Natural killer cell (primary cell): ENCODE data around the gene ALG14. TPM values are rescaled to one million over a fixed set of nuclear protein-coding genes. Genes with fewer than 3 reads are reported as not detected.
"Not testable (repeated sequence)": the region's sequence is repeated elsewhere in the genome, so short reads cannot be mapped to it uniquely, and the experiment has no call there.

Source experiments
- ATAC-seq, 3 donors: fragments of 150-1000 bp in 2 of 3; fragments of 200-7000 bp in 1 of 3; cut with Tn5 transposase; 1 replicate in 1 of 3; 2 replicates in 2 of 3; pipeline ENCODE4 v1.10.0; 2021; ENCODE audit warnings: mild to moderate bottlenecking in 2 of 3, moderate library complexity in 2 of 3
- DNase-seq, 2 donors: peaks; one replicate each; pipeline versions ENCODE4 v3.0.0 to v3.0.0-alpha.2; 2013 to 2021; ENCODE audit warnings: mixed read lengths in 1 of 2
- H3K27ac ChIP-seq: one replicate; pipeline ENCODE4 v1.5.1; 2013; ENCODE audit warnings: mild to moderate bottlenecking, low read length
- H3K27me3 ChIP-seq: one replicate; pipeline ENCODE4 v1.6.1; 2013; ENCODE audit warnings: low read length; ENCODE audit not compliant: control insufficient read depth, insufficient read depth
- H3K36me3 ChIP-seq: one replicate; pipeline ENCODE4 v1.6.1; 2013; ENCODE audit warnings: low read length; ENCODE audit not compliant: control insufficient read depth, insufficient read depth
- H3K4me1 ChIP-seq: one replicate; pipeline ENCODE4 v1.6.1; 2013; ENCODE audit warnings: low read length; ENCODE audit not compliant: control insufficient read depth, insufficient read depth
- H3K4me3 ChIP-seq: one replicate; pipeline ENCODE4 v1.5.1; 2013; ENCODE audit warnings: low read length
- H3K9me3 ChIP-seq: one replicate; pipeline ENCODE4 v1.6.1; 2013; ENCODE audit warnings: low read length; ENCODE audit not compliant: control insufficient read depth, insufficient read depth
- H3K27ac Mint-ChIP-seq, 2 donors: one replicate each; pipeline ENCODE4 v1.8.0; 2022; ENCODE audit warnings: mild to moderate bottlenecking in 2 of 2, mixed read lengths in 2 of 2, moderate library complexity in 1 of 2
- H3K27me3 Mint-ChIP-seq, 2 donors: one replicate each; pipeline ENCODE4 v1.8.0; 2022; ENCODE audit warnings: low read depth in 2 of 2, mixed read lengths in 2 of 2
- H3K36me3 Mint-ChIP-seq: one replicate; pipeline ENCODE4 v1.8.0; 2022; ENCODE audit warnings: mixed read lengths
- H3K4me1 Mint-ChIP-seq, 2 donors: one replicate each; pipeline ENCODE4 v1.8.0; 2022; ENCODE audit warnings: mixed read lengths in 2 of 2
- H3K4me3 Mint-ChIP-seq: one replicate; pipeline ENCODE4 v1.8.0; 2022; ENCODE audit warnings: mild to moderate bottlenecking, moderate library complexity, mixed read lengths
- H3K9me3 Mint-ChIP-seq, 2 donors: one replicate each; pipeline ENCODE4 v1.8.0; 2022; ENCODE audit warnings: mixed read lengths in 2 of 2
- WGBS: methylation state at CpG from one replicate; pipeline ENCODE4 v1.1.7; 2013; ENCODE audit warnings: missing lambda C conversion rate; ENCODE audit not compliant: insufficient coverage; 5-methylcytosine and 5-hydroxymethylcytosine counted together
- intact Hi-C: fragments of 100-400 bp; cut with micrococcal nuclease; formaldehyde crosslinking; loops from one replicate; pipeline ENCODE4 v1.14.2; 2022
- total RNA-seq, 4 donors: library from RNA; stranded (reverse); fragments of 120-200 nt in 1 of 4; gene quantifications; one replicate each; pipeline versions ENCODE4 v1.2.3 to v1.2.4, GENCODE V29; 2013 to 2022
- TF ChIP-seq, protein P1 (sequence below): fragments of 200-600 bp; IDR thresholded peaks from one replicate; pipeline ENCODE4 v1.8.0; 2022; ENCODE audit warnings: antibody characterized with exemption

The ALG14 gene
- total RNA-seq, 3 donors from 2014 or later (not counting 1 experiment from before 2014, with no cell fraction given) = 0.48 to 2.3 (median 1.1) TPM

DNA sequence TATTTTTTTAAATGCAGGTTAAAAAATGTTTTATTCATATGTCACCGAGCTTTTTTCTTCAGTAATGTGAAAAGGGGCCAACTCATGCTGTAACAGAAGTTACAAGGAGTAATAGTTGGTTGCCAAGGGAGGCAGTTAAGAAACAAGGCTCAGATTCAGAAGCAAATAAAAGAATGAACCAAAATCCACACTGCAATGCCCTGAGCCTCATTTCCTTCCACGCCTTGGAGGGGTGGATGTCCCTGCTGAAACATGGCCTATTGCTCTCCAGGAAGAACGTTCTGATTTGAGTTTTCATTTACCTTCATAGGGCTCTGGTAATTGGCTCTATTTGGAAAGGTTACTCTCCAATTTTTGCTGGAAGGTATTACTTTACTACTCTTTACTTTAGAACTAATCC is 24.4 kb downstream of the ALG14 start:
- H3K36me3 ChIP-seq = no peaks in the 10 kb centered on the region
- no peak overlapping the region for H3K27ac ChIP-seq
- Mint-ChIP-seq H3K4me3 (no peak overlapping the region), H3K27ac (no peak overlapping the region), H3K9me3 (no peaks in the 10 kb centered on the region), H3K4me1 (no peaks in the 10 kb centered on the region), H3K36me3 (no peaks in the 10 kb centered on the region), H3K27me3 (no peaks in the 10 kb centered on the region)
- no peak overlapping the region for H3K4me3 ChIP-seq
- H3K27me3 ChIP-seq = no peaks in the 10 kb centered on the region
- DNase-seq (no peak), ATAC-seq (no peak)
- H3K9me3 ChIP-seq = no peaks in the 10 kb centered on the region
- no peaks in the 10 kb centered on the region for H3K4me1 ChIP-seq
- TF ChIP-seq, protein P1, sequence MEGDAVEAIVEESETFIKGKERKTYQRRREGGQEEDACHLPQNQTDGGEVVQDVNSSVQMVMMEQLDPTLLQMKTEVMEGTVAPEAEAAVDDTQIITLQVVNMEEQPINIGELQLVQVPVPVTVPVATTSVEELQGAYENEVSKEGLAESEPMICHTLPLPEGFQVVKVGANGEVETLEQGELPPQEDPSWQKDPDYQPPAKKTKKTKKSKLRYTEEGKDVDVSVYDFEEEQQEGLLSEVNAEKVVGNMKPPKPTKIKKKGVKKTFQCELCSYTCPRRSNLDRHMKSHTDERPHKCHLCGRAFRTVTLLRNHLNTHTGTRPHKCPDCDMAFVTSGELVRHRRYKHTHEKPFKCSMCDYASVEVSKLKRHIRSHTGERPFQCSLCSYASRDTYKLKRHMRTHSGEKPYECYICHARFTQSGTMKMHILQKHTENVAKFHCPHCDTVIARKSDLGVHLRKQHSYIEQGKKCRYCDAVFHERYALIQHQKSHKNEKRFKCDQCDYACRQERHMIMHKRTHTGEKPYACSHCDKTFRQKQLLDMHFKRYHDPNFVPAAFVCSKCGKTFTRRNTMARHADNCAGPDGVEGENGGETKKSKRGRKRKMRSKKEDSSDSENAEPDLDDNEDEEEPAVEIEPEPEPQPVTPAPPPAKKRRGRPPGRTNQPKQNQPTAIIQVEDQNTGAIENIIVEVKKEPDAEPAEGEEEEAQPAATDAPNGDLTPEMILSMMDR = no peak
- intact Hi-C loops = no loop called here
- WGBS = 85% methylated on average over 3 of the region's 3 CpGs

DNA sequence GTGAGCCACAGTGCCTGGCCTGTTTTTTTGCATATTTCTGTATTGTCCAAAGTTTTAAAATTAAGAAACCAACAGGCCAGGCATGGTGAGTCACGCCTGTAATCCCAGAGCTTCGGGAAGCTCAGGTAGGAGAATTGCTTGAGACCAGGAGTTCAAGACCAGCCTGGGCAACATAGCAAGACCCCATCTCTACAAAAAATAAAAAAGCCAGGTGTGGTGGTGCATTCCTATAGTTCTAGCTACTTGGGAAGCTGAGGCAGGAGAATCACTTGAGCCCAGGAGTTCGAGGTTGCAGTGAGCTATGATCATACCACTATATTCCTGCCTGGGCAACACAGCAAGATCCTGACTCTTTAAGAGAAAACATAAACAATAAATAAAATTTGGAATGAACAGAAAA is 25.1 kb downstream of the ALG14 start:
- DNase-seq, H3K36me3 Mint-ChIP-seq, H3K36me3 ChIP-seq, intact Hi-C loops, H3K4me3 ChIP-seq, H3K27me3 Mint-ChIP-seq, H3K27ac Mint-ChIP-seq, H3K9me3 Mint-ChIP-seq, H3K9me3 ChIP-seq, H3K27ac ChIP-seq, H3K4me3 Mint-ChIP-seq, H3K27me3 ChIP-seq, H3K4me1 Mint-ChIP-seq, ATAC-seq, H3K4me1 ChIP-seq: not testable (repeated sequence)
- WGBS = 69% methylated on average over 3 of the region's 3 CpGs

DNA sequence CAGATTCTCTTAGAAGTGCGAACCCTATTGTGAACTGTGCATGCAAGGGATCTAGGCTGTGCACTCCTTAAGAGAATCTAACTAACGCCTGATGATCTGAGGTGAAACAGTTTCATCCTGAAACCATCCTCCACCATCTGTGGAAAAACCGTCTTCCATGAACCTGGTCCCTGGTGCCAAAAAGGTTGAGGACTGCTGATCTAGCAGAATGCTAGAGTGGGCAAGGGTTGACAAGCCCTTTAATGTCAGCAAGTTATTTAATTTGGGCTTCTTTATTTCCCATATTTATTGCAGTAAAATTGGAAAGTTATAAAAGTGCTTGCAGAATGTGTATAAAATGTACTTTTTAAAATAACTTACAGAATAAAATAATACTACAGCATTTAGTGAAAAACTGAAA is 26.4 kb downstream of the ALG14 start:
- H3K4me3 Mint-ChIP-seq = no peak overlapping the region
- H3K27ac Mint-ChIP-seq = no peak overlapping the region
- H3K27me3 Mint-ChIP-seq = no peaks in the 10 kb centered on the region
- Histone ChIP-seq H3K4me3 (no peak overlapping the region), H3K4me1 (no peaks in the 10 kb centered on the region), H3K9me3 (no peaks in the 10 kb centered on the region), H3K27ac (no peak overlapping the region), H3K27me3 (no peaks in the 10 kb centered on the region), H3K36me3 (no peaks in the 10 kb centered on the region)
- intact Hi-C loops = no loop called here
- H3K4me1 Mint-ChIP-seq = no peaks in the 10 kb centered on the region
- WGBS = 94% methylated on average over 3 of the region's 3 CpGs
- no peaks in the 10 kb centered on the region for H3K36me3 Mint-ChIP-seq
- ATAC-seq = no peak
- DNase-seq = no peak
- TF ChIP-seq, protein P1 = no peak
- no peaks in the 10 kb centered on the region for H3K9me3 Mint-ChIP-seq

DNA sequence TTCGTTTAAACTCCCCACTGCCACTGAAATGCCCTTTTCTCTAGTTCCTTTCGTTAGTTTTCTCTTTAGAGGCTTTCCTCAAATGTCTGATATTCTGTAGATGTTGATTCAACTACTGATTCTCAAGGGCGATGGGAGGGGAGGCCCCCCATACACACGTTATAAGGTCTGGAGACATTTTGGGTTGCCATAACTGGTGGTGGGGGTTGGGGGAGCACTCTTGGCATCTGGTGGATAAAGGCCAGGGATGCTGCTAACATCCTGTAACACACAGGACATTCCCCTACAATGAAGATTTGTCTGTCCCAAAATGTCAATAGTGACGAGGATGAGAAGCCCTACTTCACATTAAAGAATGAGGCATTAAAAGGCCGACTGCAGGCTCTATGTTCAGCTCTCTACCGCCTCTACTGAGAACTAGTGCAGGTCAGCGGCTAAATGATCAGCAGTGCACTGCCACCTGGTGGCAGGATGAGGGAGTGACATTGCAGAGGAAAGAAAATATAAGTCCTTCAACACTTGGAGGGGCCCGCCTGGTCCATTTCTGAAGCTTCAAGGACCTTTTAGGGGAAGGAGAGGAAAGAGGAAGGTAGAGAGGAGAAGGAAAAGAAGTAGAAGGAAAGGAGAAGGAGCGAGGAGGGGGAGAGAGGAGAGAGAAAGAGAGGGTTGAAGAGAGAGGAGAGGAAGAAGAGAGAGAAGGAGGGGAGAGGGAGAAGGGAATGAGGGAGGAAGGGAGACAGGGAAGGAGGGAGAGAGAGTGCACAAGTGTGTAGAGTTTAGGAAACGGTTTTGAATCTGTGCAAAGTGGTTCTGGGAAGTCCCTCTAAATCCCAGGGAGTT is 29.4 kb downstream of the ALG14 start:
- TF ChIP-seq, protein P1 = peak; percentile 95
- Histone ChIP-seq H3K4me1 (no peaks in the 10 kb centered on the region), H3K27me3 (no peaks in the 10 kb centered on the region), H3K9me3 (no peaks in the 10 kb centered on the region), H3K4me3 (no peak overlapping the region), H3K27ac (no peak overlapping the region), H3K36me3 (no peaks in the 10 kb centered on the region)
- peak; percentile 69 to 89 for DNase-seq
- no peaks in the 10 kb centered on the region for H3K4me1 Mint-ChIP-seq
- H3K4me3 Mint-ChIP-seq = no peak overlapping the region
- no peaks in the 10 kb centered on the region for H3K36me3 Mint-ChIP-seq
- ATAC-seq = peak; percentile 99 to 100 (median 100)
- no peaks in the 10 kb centered on the region for H3K9me3 Mint-ChIP-seq
- intact Hi-C loops = loop anchor here (1.0 kb wide), 1 partner anchor 189 kb away; no protein-coding TSS in a partner anchor
- no peak overlapping the region for H3K27ac Mint-ChIP-seq
- no peaks in the 10 kb centered on the region for H3K27me3 Mint-ChIP-seq
- 14% methylated on average over 8 of the region's 11 CpGs for WGBS
